ENCODE measurements around the gene AGT.
"Not testable (repeated sequence)": the region's sequence is repeated elsewhere in the genome, so short reads cannot be mapped to it uniquely, and the experiment has no call there.

Gene AGT

DNA sequence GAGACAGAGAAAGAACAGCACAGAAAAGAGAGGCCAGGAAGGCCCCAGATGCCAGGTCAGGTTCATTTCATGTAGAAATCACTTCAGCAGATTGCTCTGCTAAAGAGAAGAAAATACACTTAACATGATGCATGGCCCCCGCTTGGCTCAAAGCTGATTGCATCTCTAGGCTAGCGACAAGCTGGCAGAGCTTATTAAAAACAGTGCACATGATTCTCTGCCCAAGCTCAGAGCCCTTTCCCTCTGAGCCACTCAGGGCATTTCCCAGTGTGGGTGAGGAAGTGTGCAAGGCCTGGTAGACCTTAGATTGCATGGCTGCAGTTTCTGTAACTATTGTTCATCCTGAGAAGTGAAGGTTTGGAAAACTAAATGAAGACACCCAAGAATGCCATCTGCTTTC is 30.0 kb upstream of the AGT start:
- DNase-seq, result no peak

DNA sequence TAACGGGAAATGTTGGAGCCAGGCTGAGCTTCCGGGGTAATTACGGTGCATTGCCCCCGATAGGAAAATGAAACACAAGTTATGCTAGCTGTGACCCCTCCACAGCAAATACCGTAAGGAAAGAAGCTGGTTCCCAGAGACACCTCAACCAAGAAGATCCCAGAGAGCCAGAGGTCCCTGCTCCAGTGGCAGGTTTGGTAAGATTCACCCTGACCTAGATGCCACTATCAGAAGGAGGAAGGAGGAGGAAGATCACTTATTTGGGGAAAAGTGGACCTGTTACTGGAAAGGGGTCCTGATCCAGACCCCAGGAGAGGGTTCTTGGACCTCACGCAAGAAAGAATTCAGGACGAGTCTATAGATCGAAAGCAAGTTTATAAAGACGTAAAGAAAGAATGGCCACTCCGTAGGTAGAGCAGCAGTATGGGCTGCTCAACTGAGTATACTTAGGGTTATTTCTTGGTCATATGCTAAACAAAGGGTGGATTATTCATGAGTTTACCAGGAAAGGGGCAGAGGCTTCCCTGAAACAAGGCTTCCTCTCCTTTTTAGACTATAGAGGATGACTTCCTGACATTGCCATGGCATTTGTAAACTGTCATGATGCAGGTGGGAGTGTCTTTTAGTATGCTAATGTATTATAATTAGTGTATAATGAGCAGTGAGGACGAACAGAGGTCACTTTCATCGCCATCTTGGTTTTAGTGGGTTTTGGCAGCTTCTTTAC is 25.8 kb upstream of the AGT start:
- DNase-seq, result no peak

DNA sequence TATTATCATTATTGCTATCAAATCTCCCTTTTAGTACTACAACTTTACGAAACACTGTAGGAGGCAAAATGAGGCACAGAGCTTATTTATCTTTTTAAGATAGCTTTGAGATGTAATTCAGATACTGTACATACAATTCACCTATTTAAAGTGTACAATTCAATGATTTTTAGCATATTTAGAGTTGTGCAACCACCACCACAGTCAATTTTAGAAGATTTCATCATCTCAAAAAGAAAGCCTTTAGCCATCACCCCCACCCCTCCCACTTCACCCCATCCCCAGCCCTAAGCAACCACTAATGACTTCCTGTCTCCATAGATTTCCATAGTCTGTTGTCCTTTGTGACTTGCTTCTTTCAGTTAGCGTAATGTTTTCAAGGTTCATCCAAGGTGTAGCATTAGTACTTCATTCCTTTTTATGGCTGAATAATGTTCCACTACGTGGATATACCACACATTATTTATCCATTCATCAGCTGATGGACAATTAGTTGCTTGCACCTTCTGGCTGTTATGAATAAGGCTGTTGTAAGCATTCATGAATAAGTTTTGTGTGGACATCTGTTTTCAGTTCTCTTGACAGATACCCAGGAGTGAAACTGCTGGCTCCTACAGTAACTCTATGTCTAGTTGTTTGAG is 23.8 kb upstream of the AGT start:
- no peak for DNase-seq

DNA sequence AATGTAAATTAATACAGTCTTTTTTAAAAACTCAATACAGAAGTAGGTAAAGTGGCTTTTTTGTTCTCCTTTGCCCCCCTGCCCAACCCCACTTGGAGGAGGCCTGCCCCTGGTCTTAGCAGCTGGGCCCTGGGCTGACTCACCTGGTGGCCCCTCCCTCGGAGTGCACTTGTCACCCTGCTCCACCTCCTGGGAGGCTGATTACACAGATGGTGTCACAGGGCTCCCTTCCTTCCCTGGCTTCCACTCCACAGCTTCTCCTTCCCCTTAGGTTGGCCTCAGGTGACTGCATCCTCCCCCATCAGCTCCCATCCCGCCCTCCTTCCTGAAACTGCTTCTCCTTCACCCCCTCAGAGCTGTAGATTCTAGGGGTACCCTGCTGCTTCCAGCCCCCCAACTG is 21.5 kb upstream of the AGT start:
- no peak for DNase-seq

DNA sequence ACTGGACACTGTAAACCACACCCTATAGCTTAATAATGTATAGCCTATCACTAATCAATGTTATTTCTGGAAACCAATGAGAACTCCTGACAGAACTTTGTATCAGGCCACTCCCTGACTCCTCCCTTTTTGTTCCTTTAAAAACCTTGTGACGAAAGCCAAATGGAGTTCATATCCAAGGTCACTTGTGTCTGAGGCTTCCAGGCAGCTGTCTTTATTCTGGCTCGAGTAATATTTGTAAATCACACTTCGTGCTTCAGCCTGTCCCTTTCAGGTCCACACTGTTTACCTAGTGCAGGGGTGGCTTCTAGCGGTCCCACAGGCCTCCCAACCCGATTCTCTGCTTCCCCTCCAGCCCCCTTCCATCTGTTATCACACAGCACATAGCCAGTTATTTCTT is 17.1 kb upstream of the AGT start:
- no peak for DNase-seq

DNA sequence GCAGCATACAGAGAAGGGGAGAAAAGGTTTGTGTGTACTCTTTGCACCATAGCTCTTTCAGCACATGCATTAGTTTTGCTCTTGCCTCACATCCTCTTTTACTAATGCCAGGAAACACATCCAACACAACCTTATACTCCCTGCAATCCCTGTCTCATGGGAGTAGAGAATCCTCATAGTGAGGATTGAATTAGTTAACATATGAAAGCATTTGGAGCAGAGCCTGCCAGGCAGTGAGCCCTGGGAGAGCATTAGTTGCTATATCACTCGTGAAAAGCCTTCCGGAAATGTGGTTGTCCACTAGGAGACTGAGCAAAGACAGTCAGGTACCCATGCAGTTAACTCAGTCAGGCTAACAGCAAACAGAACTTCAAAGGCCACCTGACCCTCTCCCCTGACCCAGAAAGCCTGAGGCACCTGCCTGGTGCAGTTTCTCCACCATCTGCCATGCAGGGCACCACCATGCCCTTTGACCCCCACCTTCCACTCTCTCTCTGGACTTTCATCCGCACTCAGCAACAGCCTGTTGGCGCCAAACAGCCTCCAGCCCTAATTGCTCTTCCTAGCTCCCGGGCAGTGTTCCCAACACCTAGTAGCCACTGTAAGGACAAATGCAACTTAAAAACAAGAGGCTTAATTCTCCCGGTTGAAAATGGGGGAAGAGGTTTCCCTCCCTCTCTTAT is 14.9 kb upstream of the AGT start:
- DNase-seq, result no peak

DNA sequence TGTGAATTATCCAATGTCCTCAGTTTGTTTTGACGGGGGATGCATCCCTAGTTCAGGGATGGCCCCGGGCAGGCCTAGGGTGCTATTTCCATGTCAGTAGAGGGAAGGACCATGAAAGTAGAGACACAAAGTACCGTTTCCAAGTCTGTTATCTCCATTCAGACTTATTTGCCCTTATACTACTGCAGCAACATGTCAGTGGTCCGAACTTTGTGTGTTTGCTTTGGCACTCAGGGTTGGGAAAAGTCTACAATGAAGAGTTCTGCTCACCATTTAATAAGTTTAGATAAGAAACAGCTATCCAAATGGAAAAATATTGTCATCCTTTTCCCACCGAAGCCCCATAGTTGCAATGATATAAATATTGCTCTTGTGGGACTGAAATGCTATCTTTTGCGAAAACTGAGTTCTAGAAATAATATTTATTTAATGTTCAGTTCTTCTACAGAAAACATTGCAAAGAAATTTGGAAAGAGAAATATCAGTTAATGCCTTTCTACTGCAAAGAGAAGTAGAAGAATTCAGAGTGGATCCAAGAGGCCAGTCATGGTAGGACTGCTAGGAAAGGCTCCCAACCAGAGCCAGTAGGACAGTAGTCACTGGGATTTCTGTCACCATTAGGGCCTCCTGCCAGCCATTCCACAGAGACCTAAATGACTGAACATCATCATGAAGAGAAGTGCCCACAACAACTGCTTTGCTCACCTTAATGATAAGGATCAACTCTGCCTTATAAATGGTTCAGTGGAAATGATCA is 11.5 kb upstream of the AGT start:
- DNase-seq, result no peak

DNA sequence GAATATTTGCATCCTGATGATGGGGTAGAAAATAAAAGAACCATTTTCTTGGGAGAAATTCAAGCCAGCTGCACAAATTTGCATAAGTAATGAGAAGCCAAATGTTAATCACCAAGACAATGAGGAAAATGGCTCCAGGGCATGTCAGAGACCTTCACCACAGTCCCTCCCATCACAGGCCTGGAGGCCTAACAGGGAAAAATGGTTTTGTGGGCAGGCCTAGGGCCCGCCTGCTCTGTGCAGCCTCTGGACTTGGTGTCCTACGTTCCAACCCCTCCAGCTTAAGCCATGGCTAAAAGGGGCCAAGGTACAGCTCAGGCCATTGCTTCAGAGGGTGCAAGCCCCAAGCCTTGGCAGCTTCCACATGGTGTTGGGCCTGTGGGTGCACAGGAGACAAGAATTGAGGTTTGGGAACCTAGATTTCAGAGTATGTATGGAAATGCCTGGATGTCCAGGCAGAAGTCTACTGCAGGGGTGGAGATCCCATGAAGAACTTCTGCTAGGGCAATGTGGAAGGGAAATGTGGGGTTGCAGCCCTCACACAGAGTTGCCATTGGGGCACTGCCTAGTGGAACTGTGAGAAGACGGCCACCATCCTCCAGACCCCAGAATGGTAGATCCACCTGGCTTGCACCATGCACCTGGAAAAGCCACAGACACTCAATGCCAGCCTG is 8.1 kb upstream of the AGT start:
- DNase-seq, result not testable (repeated sequence)

DNA sequence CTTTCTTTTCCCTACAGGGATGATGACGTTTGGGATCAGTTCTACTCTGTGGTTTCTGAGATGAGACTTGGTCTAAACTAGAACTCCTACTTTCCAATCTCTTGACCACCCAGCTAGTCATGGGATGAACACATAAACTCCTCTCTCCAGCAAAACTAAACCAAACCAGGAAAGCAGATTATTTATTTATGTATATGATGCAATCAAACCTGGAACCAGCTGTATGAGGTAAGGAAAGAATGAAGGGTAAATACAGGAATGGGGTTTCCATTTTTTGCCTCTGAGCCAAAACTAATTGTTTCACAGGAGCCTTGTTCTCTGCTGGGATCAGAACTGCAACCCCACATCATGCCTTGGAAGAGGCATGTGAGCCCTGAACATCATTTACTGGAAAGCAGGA is 3.3 kb upstream of the AGT start:
- no peak for DNase-seq

DNA sequence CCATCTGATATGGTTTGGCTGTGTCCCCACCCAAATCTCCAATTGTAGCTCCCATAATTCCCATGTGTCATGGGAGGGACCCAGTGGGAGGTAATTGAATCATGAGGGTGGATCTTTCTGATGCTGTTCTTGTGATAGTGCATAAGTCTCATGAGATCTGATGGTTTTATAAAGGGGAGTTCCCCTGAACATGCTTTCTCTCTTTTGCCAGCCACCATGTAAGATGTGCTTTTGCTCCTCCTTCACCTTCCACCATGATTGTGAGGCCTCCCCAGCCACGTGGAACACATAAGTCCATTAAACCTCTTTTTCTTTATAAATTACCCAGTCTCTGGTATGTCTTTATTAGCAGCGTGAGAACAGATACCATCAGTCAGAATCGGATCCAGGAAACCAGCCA is 2.5 kb upstream of the AGT start:
- not testable (repeated sequence) for DNase-seq

DNA sequence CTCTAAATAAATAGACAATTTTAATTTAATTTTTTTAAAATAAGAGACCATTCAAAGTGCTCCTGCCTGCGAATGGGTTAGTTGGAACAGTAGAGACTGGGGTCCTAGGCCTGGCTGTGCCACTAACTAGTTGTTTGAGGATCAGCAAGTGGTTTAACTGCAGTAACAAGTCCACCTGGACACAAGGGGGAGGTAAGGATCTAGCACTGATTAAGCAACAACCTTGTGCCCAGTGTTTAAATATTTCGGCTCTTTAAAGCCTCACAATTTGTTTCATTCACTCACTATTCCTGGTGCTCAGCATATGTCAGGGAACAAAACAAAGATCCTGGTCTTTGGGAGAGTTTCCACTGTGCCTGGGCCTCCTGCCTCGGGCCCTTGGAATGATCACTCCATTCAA is 1.6 kb upstream of the AGT start:
- no peak for DNase-seq

DNA sequence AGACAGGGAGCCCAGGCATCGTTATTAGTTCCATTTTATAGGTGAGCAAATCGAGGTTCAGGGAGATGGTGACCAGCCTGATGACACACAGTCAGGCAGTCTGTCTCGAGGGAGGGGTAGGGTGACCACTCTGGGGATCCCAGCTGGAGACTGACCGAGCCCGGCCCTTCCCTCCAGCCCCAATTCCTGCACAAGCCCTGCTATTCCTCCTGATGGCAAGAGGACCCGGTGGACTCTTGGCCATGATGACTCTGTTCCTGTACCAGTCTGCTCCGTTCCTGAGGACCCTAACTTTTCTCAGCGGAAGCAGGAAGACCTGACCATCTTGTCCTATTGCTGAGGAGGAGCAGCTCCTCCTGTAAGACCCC is 391 bp downstream of the AGT start:
- no peak for DNase-seq

DNA sequence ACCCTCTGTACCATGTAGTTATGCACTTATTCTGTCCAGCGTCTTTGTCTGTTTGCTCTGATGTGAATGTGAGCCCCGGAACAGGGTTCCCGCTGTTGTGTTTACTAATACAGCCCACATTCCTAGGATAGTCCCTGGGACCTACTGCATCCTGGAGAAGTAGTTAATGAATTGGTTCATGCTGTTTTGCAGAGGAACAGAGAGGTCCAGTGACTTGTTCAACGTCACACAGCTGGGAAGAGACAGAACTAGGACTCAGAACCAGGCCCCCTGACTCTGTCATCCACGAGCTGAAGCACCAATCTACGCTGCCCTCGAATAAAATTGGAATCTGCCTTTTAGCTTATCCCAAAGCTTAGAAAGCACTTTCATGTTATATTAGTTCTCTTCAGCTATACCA is 784 bp downstream of the AGT start:
- no peak for DNase-seq

DNA sequence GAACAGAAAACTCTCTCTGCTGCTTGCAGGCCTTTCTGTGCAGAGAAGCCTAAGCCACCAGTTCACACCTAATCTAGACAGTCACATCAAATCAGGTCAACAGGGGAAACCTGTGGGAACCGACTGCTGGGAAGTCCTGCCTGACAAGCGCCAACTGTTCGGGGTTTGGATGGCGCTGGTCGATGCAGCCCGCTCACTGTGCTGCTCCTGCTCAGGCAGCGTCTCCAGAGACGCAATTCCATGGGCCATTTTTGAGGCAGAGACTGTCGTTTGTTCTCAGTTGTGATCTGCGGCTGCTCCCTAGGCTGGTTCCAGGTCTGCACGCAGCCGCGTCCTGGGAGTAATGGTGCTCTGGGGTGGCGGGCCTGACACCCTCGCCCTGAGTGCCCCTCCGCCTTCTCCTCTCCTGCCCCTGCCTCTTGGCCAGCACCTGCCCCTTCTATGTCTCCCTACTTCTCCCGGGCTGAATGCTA is 1.4 kb downstream of the AGT start:
- DNase-seq, result no peak

DNA sequence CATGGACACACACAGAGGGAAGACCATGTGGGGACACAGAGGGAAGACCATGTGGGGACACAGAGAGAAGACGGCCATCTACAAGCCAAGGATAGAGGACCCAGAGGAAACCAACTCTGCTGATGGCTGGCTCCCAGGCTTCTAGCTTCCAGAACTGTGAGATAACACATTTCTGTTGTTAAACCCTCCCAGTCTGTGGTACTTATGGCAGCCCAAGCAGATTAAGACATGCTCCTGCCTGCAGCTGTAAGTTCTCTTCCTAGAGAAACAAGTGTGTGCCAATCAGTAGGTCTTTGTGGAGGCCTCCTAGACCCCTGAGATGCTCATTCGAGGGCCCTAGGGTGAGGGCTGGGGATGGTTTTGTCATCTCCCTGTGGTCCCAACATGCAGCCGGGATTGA is 2.7 kb downstream of the AGT start:
- no peak for DNase-seq

DNA sequence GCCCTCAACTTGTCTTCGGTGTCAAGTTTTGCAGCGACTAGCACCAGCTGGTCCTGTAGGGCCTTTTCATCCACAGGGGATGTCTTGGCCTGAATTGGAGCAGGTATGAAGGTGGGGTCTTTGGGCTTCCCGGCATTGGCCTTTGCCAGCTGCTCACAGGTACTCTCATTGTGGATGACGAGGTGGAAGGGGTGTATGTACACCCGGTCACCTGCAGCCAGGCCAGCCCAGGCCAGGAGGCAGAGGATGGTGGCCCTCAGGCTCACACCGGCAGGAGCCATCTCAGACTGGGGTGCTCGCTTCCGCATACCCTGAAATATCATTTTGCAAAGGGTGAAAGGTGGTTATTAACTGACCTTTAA is 3.4 kb downstream of the AGT start:
- no peak for DNase-seq

DNA sequence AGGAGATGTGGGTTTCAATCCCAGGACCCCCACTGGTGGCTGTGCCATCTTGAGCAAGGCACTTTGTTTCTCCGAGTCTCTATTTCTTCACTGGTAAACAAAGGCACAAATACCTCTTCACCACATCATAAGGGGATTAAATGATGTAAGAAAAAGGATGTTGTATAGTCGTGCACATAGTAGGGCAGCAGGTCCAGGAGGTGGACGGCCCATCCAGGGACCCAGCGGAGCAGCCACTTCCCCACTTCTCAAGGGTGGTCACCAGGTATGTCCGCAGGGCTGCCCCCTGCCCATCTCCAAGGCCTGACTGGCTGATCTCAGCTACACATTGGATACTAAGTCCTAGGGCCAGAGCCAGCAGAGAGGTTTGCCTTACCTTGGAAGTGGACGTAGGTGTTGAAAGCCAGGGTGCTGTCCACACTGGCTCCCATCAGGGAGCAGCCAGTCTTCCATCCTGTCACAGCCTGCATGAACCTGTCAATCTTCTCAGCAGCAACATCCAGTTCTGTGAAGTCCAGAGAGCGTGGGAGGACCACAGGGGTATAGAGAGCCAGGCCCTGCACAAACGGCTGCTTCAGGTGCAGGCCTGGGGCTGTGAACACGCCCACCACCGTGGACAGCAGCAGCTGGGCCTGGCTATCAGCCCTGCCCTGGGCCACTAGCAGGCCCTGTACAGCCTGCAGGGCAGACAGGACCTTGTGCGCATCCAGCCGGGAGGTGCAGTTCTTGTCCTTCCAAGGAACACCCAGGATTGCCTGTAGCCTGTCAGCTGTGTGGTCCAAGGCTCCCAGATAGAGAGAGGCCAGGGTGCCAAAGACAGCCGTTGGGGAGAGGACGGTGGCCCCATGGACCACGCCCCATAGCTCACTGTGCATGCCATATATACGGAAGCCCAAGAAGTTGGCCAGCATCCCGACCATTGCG is 4.0 kb downstream of the AGT start:
- no peak for DNase-seq

DNA sequence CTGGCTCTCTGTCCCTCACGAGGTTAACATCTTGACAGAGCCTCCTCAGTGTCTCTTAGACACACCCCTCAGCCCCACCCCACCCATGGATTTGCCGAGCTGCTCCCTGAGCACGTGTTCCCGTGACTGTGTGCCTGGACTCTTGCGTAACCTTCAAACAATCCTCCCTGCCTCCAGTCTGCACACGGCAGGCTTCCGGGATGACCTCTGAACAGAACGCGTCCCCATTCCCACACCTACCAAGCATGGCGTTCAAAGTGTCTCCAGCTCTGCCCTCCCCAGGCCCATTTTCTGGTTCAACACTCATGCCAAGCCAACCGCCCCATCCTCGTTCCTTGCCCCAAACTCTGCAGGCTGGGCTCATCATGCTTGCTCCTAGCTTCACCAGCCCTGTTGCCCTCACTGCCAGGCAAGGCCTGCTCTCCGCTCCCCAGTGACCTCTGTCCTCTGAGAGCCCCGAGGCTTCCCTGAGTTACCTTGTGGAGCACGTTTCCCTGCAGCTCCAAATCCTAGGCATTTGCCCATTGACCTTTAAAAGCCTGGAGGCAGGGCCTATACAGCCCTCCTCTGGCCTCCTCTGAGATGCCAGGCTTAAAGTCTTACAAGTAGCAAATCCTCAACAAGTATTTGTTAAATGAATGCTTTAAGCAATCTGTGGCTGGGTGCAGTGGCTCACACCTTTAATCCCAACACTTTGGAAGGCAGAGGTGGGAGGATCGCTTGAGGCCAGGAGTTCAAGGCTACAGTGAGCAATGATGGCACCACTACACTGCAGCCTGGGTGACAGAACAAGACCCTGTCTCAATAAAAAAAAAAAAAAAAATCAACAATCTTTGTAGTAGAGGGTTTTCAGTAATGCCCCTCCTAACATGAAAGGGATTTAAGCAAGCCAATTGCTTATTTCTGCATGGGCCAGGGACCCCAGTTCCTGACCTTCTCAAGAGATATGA is 5.0 kb downstream of the AGT start:
- DNase-seq, result no peak

DNA sequence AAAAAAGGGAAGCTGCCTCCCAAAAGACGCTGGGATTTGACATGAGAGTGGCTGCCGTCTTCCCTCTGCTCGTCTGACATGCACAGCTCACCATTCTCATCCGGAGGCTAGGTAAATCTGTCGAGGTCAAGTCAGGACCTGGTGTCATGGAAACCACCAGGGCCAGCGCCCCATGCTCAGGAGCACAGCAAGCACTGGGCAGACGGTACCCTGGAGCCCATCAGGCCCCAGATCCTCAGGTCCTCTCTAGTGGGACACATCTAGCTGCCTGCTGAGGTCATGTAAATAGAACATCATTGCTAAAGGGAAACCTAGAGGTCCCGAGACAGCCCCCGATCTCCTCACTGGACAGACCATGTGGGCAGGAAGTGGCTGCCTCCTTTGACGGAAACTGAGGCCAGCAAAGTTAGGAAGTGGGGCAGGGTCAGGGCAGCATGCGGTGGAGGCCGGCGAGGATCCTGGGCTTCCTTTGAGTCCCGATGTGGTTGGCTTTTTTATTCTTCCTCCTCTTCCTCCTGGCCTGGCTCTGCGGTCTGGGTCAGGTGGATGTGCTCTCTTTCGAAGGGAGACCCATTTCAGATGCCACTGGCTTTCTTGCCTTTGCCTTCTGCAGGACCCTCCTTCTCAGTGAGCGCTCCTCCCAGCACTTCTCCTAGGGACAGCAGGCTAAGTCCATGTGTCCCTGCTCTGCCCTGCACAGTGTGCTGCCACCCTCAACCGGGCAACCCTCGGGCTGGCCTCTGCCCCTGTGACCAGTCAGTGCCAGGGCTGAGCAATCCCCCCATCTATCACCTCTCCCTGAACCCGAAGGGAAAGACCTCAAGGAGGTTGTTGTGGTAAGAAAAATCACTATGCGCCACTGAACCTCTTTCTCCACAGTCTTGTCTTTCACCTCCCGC is 5.9 kb downstream of the AGT start:
- DNase-seq, result no peak

Data from activated CD4-positive, alpha-beta T cell treated with anti-CD3 and anti-CD28 coated beads for 1 hour (primary cell).